HG02884 (cell line): Measurements from ENCODE around the gene ENG.
"Not testable (repeated sequence)": the region's sequence is repeated elsewhere in the genome, so short reads cannot be mapped to it uniquely, and the experiment has no call there.

Experiments
- ATAC-seq: cut with Tn5 transposase; IDR thresholded peaks from one replicate; pipeline ENCODE4 v1.9.1; 2021; ENCODE audit warnings: mild to moderate bottlenecking, moderate library complexity; ENCODE audit not compliant: unreplicated experiment

The ENG gene

DNA sequence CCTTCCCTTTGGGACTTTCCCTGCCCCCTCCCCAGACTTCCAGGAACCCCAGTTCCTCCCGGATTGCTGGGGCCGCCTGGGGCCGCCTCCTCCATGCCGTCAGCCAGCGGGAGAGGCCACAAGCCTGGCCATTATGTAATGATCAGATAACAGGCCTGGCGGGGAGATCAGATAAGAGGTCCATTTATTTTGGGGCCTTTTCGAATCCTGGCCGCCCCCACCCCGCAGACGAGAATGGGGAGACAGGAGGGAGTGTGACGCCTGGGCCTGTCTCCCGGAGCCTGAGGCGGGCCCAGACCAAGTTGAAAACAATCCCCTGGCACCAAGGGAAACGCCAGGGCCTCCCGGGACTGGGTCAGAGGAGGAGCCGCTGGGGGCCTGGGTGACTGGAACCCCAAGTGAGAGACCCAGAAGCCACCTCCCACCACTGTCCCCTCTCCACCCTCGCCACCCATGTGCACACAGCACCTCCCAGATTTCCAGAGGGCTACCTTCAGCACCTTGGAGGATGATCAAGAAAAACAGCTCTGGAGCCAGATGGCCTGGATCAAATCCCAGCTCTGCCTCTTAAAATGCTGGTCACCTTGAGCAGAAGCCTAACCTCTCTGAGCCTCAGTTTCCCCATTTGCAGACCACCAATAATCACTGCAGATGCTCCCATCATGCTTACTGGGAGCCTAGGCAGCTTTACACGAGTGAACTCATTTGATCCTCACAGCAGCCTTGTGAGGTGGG is 7.8 kb downstream of the ENG start:
- no peak for ATAC-seq

DNA sequence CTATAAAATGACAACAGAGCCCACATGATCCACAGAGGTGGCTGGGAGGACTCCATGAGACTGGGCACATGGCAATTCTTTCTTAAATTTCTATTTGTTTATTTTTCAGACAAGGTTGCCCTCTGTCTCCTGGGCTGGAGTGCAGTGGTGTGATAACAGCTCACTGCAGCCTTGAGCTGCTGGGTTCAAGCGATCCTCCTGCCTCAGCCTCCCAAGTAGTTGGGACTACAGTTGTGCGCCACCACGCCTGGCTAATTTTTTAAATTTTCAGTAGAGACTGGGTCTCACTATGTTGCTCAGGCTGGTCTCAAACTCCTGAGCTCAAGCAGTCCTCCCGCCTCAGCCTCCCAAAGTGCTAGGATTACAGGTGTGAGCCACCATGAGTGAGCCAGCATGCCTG is 8.8 kb downstream of the ENG start:
- ATAC-seq: not testable (repeated sequence)

DNA sequence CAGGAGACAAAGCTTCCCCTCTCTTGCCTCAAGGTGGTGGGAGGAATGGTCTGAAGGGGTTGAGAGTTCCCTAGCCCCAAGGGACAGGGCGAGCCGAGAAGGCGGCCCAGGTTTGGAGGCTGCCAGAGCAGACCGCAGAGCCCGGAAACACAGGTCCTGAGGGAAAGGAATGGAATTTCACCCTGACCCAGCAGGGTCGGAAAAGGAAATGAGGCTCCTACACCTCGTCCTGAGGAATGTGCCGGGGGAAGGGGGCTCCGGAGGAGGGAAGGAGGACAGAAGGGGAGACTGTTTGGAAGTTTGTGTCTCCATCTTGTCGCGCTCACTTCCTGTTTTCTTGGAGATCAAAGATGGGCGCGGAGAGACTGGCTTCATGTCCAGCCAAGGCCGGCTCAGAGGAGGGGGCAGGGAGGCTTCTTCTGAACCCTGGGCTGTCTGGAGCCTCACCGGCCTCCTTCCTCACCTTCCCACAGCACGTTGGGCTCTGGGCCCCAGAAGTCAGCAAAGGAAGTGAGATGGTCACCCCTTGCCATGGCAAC is 9.6 kb downstream of the ENG start:
- ATAC-seq: no peak

DNA sequence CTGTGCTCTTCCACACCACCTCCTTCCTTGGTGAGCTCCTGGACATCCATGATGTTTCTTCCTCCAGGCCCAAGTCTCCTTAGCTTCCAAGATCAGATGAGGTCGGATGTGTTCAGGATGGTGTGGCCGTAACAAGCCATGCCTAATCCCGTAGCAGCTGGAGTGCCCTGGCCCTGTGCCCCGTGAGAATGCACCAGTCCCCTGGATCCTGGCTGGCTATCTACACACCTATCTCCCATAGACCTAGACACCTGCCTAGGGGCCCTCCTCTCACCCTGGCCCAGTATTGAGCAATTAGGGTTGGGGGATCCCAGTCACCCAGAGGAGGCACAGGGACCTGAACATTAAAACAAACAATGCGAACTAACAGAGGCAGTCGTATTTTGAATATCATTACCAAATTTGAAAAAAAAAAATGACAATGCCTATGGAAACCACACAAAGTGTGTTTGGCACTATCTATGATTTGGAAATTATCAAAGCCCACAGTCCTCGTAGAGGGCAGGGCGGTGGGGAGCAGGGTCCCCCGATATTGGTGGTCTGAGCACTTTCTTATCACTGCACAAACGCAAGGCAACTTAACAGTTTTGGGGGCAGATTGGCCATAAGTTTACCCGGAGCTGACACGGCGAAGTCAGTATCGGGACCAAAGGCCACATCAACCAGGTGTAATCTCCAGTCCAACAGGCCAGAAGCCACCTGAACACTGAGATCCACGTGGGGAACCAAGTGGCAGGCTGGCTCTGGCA is 13.2 kb downstream of the ENG start:
- ATAC-seq: no peak

DNA sequence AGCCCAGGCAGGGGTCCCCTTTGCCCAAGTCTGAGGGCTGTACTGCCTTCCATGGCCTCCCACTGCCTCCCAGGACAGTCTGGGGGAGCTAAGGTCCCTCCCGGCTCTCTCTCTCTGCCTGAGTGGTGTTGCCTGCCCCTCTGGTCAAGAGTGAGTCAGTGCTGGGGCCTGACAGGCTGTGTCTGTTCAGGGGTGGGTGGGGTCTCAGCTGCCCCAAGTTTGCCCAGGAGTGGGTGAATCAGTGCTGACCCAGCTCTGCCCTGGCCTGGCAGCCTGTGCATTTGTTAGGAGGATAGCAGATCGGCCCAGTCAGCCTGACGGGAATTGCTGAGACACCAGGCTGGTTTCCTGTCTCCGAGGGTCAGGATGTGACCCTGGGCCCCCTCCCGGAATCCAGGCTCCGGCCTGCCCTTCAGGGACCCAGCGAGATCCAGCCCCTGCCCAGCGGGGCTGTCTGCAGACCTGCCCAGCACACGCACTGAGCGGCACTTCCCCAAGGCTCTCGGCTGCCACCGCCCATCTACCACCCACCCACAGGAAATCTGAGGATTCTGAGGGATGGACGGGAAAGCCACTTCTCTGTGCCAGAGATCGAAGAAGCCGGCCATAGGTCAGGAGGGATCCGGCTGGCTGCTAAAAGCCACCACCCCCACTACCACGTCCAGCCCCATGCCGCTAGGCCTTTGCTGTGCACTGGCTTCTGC is 15.9 kb downstream of the ENG start:
- no peak for ATAC-seq

DNA sequence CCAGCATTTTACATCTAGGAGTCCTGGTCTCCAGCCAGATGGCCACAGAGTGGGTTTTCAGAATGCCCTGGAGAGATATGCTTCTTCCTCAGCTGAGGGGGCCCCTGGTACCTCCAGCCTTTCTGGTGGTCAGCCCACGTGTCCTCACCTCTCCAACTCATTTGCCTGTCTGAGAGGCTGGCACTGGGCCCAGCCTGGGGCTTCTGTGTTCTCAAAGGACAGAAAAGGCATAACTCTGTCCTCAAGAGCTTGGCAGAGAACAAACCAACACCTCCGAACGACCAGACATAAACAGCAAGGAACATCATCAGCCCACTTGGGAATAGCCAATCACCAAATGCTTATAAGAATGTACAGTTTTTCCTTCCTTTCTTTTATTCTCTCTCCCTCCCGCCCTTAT is 17.1 kb downstream of the ENG start:
- ATAC-seq: no peak

DNA sequence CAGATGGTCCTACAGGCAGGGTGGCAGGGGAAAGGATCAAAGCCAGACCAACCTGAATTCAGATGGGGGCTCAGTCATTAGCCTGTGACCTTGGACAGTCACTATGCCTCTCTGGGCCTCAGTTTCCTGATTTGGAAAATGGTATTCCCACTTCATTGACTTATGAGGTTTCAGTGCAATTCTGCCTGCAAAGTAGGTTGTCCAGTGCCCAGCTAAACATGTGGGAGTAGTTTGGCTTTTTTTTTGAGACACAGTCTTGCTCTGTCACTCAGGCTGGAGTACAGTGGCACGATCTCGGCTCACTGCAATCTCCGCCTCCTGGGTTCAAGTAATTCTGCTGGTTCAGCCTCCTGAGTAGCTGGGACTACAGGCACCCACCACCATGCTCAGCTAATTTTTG is 17.9 kb downstream of the ENG start:
- ATAC-seq: not testable (repeated sequence)

DNA sequence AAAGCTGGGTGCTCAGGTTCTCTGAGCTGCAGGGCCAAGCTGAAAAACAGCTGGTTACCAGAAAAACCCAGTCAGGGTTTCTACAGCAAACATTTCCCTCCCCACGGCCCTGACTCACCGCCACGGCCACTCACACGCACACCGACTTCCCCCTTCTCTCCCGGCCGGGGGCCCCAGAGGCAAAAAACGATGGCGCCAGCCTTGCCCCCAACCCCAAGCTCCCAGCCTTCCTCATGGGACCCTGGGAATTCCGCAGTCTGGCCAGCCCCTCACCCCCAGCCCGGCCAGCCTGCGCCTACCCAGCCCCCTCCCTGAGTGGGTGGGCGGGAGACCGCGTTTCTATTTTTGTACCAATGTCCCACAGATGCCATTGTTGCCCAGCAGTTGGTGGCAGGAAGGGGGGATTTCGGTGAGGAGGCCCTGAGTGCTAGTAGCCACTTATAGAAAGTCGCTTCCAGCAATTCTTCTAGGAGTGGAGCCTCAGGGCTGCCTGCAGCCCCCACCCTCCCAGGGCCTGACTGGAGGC is 18.4 kb downstream of the ENG start:
- ATAC-seq: no peak

DNA sequence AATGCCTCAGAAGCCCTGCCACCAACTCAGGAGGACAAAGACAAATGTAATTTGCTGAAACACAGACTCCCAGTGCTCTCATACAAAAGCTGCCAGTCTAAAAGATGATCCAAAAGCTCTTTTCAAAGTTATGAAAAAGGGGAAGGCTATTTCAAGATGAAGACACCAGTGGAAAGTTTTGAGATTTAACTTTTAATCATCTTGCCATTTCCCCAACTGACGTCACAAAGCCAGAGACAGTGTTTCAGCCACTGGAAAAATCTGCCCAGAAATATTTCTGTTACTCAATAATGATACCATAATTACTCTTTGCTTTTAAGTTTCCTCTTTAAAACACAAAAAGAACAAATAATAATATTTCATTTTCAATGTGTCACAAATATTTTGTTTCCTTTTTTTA is 20.9 kb downstream of the ENG start:
- ATAC-seq: no peak

DNA sequence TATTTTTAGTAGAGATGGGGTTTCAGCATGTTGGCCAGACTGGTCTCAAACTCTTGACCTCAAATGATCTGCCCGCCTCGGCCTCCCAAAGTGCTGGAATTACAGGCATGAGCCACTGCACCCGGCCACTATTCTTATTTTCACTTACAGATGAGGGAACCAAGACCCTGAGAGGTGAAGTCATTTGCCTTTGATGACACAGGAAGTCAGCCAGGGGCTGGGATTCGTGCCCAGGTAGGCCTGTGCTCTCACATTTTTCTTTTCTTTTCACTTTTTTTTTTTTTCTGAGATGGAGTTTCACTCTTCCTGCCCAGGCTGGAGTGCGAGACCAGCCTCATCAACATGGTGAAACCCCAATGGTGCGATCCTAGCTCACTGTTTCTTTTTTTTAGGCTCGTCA is 22.2 kb downstream of the ENG start:
- no peak for ATAC-seq

DNA sequence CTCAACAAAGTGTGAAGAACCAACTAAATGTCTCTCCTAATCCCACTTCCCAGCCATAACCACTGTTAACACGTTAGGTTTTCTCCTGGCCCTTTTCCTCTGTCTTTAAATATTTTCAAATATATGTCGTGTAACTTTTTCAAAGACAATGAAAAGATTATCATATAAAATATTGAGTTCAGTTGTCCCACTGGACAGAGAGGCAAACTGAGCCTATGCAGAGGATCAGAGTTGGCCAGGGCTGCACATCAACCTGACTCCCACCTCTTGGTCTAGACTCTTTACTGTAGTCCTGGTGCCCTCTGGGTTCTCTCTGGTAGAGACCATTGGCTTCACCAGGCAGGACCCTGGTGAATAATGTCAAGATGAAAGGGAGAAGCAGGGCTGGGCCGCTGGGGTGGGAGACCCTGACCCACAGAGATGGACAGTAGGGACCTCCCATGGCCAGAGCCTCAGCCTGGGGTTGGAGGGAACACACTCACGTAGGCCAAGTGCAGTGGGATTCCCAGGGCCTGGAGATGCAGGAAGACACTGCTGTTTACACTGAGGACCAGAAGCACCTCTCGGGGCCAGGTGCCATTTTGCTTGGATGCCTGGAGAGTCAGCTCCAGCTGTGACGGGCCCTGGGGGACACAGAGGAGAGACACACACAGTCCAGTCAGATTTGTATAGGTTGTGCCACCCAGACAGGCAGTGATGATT is 25.1 kb downstream of the ENG start:
- no peak for ATAC-seq

DNA sequence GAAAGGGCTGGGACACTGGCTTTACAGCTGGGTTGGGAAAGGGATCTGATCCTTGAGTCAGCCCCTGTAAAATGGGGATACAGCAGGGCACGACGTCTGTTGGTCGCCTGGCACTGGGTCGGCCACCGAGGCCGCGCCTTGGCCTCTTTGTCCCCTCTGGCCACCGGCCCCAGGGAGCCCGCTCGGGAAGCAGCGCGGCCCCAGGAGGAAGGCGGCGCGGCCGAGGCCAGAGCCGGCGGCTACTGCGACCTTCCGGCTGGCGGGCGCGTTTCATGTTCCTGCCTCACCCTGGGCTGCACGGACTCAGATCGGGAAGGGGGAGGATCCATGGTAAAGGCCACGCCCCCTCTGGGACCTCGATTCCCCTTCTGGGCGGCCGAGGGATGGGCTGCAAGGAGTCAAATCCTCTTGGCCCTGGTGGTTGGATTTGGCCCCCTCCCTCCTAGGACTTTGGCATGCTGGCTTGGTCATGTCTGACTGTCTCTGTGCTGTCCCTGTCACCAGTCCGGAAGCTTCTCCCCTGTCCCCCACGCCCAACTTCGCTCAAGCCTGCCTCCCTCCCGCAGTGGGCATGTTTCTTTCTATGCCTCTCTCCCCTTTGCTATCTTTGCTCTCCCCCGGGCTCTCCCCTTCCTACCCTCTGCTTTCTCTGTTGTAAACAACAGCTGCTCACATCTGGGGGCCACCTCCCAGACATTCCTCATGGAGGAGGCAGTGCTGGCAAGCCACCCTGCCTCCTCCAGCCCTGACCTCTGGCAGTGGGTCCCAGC is 26.0 kb downstream of the ENG start:
- ATAC-seq: no peak

DNA sequence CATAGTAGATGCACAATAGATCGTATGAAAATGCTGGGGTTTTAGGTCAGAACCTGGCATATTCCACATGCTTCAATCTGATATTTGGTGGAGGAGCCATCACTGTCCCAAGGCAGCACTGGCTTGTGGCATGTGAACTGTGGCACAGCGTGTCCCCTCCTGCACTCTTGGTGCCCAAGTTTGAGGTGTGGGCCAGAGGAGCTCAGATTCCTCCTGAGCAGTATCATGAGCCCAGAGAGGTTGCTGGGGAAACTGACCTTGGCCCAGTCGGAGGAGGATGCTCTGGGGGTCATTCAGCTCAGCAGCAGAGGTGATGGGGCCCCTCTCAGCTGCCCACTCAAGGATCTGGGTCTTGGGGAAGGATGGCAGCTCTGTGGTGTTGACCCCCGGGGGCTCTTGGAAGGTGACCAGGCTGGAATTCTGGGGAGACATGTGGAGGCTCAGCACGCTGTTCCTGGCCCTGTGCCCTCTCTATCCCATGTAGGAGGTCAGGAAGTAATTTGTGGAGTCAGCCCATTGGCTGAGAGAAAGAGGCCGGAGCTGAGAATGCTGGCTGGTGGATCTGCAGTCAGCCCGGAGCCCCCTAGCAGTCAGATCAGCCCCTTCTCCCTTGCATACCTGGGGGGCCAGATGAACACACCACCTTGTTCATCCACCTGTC is 28.1 kb downstream of the ENG start:
- ATAC-seq: no peak

DNA sequence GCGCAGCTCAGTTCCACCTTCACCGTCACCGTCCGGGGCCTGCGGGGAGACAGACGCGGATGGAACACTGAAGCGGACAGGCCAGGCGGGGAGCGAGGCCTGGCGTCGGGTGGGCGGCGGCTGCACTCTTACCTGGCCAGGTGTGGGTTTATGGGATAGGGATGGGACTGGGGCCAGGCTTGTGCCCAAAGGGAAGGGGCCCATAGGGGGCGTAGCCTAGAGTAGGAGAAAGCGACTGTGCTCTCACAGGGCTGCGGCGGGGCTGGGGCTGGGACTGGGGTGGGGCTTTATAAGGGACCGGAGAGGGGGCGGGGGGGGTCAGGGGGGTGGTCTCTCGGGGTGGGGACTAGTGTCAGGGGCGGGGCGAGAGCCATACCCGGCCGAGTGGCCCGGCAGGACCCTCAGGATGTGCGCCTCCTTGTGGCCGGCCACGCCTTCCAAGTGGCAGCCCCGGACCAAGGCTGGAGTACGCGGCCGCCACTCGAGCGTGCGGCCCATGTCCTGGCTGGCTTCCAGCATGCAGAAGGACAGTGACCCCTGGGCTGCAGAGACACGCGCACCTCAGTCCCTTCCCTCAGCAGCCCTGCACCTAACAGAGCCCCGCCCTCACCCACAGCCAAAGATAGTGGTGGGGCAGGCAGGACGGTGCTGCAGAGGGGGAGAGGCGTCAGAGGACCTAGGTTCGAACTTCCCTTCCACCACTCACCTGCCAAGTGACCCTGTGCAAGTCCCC is 29.0 kb downstream of the ENG start:
- ATAC-seq: no peak

DNA sequence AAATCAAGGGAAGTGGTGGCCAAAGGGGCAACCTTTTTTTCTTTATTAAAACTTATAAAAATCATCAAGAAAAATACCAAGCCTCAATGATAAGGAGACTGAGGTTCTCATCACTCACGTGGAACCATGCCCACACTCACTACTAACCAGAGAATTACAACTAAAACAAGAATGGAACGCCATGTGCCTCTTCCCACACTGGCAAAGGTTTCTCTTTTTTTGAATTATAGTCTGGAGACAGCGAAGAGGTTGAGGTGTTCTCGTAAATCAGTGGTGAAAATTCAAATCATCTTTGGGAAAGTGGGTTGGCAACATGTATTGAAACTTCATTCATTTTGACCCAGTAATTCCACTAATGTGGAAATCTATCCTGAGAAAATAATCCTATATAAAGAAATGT is 32.4 kb downstream of the ENG start:
- no peak for ATAC-seq

DNA sequence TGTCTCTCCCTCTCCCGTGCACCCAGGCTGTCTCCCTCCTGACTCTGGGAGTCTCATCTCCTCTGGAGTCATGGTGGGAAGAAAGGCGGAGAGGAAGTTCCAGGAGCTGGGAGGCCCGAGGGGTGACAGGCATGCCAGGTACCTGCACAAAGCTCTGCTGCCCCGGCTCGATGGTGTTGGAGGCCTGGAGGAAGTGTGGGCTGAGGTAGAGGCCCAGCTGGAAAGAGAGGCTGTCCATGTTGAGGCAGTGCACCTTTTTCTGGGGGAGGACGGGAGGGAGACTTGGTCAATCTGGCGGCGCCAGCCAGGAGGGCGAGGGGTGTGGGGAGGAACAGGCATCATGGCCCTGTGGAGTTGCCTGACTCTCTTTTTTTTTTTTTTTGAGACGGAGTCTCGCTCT is 35.9 kb downstream of the ENG start:
- ATAC-seq: no peak

DNA sequence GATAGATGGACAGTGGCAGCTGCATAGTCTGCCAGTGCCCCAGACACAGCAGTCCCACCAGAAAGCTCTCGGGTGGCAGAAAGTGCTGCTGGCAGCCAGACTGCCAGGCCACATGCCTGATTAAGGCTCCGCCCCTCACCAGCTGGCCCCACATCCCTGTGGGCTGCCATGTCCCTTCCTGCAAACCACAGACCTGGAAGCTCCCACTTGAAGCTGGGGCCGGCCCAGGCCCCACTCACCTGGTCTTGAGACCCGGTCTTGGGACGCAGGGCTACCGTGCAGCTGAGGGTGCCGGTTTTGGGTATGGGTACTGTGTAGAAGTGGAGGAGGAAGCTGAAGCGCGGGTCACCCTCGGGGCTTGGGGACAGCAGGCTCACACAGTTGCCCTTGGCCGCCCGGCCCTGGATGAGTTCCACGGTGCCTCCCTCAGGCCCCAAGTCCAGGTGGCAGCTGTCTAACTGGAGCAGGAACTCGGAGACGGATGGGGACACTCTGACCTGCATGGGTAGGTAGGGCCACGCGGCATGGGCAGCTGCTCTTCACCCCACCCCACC is 36.5 kb downstream of the ENG start:
- no peak for ATAC-seq

DNA sequence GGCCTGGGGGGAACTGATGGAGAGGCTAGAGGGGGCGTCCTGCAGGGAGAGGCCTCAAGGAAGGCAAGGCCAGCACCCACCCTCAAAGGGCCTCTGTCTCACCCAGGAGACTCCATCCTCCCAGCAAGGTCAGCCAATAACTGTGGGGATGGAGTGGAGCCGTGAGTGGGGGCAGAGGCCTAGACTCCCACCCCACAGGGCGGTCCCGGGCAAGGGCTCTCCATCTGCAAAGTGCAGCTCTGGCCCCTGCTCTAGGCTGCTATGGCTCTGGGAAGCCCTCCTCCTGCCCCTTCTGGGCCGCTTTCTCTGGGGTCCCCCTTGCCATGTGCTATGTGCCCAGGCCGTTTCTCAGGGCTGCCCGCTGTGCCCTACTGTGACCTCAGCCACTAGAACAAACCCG is 37.7 kb downstream of the ENG start:
- ATAC-seq: no peak

DNA sequence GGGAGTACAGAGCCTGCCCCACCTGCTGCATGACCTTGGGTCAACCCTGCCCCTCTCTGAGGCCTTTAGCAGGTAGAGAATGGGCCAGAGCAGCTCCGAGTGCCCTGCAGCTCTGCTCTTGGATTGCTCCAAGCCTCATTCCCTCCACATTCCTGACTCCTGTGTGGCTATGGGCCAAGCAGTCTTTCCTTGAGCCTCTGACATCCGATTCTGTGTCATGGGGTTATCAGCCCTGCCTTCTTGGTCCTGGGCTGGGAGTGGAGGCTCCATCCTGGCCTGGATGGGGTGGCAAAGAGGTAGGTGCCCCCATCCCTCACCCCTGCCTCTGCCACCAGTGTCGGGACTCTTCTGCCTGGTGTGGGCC is 38.1 kb downstream of the ENG start:
- ATAC-seq: no peak
